Astrocyte (in vitro differentiated cells and primary cell): ENCODE data around the gene CD48.

Source experiments
- CTCF ChIP-seq: IDR thresholded peaks from 2 replicates; pipeline ENCODE4 v1.5.1; 2011; ENCODE audit warnings: low read depth, mild to moderate bottlenecking, inconsistent platforms, low read length, moderate library complexity; ENCODE audit not compliant: insufficient read depth
- EZH2 ChIP-seq: IDR thresholded peaks from 2 replicates; pipeline ENCODE4 v1.6.1; 2012; ENCODE audit warnings: mild to moderate bottlenecking, low read length, inconsistent platforms; ENCODE audit not compliant: insufficient read depth

- TF ChIP-seq EZH2 (no peak), CTCF (no peak)
These were observed 48.7 kb downstream of the CD48 start for GRCh38 chr1:160662910-160663309.
